Measurements from ENCODE around the gene LPAR1. TPM values are rescaled to one million over a fixed set of nuclear protein-coding genes. Genes with fewer than 3 reads are reported as not detected.

The LPAR1 gene
- total and polyA plus RNA-seq, 2 donors (not counting 1 experiment from before 2014, with no cell fraction given), result 222 to 240 TPM

DNA sequence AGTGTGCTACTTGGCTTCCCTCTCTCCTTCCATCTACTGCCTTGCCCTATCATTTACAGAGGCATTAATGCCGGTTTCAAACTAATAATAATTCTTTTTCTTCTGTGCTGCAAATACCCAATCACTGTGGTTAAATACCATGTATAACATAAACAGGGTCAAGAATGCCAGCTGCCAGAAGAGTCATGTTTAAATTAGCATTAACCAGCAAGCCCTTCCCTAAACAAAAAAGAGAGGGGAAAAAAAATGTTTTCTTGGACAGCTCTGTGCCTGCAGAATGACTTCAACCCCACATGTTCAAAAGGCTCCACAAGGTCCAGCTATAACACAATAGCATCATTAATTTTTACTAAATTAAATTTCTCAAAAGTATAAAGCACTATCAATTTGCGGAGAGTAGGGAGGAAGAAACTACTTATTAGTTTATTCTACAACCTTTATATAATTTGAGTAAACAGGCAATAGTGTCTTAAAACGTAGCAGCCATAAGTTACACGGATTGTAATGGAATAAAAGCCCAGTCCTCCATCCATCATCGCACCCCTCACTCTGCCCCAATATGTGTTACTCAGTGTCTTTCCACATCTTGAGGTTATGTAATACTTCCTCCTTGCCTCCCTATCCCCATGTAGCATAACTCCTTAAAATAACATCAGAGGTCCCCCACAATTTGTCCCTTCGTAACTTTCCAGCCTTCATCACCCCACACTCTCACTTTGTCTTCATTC is 3.9 kb downstream of the LPAR1 start:
- peak overlapping the region; percentile 66 for H3K27ac ChIP-seq (ENCODE audit: insufficient read depth, low read length)
- H3K9ac ChIP-seq (ENCODE audit: insufficient read depth, low read length), result no peak overlapping the region
- peak in 1 of 2 donors; percentile 84 for DNase-seq (ENCODE audit: low read depth in 2 of 2)
- peak overlapping the region; percentile 52 to 94 (median 72) for H3K4me3 ChIP-seq (replicated peaks in 1 of 4; ENCODE audit: control extremely low read depth in 1 of 4, insufficient read depth in 1 of 4, low read depth in 3 of 4, low read length in 4 of 4)
- H3K9me3 ChIP-seq (ENCODE audit: control insufficient read depth, insufficient read depth, low read depth, low read length), result no peaks in the 10 kb centered on the region
- peaks cover 5% of the 10 kb centered on the region for H3K36me3 ChIP-seq (ENCODE audit: control insufficient read depth, insufficient read depth, low read length)
- H3K27me3 ChIP-seq (ENCODE audit: control insufficient read depth, insufficient read depth, low read length), result no peaks in the 10 kb centered on the region
- TF ChIP-seq EZH2 (IDR thresholded peaks at IDR 0.05; ENCODE audit: low read length, missing control alignments), result no peak
- TF ChIP-seq, protein P1, sequence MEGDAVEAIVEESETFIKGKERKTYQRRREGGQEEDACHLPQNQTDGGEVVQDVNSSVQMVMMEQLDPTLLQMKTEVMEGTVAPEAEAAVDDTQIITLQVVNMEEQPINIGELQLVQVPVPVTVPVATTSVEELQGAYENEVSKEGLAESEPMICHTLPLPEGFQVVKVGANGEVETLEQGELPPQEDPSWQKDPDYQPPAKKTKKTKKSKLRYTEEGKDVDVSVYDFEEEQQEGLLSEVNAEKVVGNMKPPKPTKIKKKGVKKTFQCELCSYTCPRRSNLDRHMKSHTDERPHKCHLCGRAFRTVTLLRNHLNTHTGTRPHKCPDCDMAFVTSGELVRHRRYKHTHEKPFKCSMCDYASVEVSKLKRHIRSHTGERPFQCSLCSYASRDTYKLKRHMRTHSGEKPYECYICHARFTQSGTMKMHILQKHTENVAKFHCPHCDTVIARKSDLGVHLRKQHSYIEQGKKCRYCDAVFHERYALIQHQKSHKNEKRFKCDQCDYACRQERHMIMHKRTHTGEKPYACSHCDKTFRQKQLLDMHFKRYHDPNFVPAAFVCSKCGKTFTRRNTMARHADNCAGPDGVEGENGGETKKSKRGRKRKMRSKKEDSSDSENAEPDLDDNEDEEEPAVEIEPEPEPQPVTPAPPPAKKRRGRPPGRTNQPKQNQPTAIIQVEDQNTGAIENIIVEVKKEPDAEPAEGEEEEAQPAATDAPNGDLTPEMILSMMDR (conservative IDR thresholded peaks at IDR 0.05 in 1 of 2, IDR thresholded peaks at IDR 0.05 in 1 of 2; ENCODE audit: low read depth in 1 of 2, low read length in 2 of 2), result no peak
- H3K4me2 ChIP-seq (ENCODE audit: extremely low read depth, insufficient read depth, low read length), result peak overlapping the region; percentile 93
- H4K20me1 ChIP-seq (ENCODE audit: control insufficient read depth, extremely low read depth, insufficient read depth, low read length), result no peaks in the 10 kb centered on the region
- no peak overlapping the region for H2AFZ ChIP-seq (ENCODE audit: low read length)
- H3K4me1 ChIP-seq (ENCODE audit: control insufficient read depth, extremely low read depth, insufficient read depth, low read length), result peaks cover 11% of the 10 kb centered on the region
- H3K79me2 ChIP-seq (ENCODE audit: control insufficient read depth, insufficient read depth, low read length), result peaks cover 89% of the 10 kb centered on the region

DNA sequence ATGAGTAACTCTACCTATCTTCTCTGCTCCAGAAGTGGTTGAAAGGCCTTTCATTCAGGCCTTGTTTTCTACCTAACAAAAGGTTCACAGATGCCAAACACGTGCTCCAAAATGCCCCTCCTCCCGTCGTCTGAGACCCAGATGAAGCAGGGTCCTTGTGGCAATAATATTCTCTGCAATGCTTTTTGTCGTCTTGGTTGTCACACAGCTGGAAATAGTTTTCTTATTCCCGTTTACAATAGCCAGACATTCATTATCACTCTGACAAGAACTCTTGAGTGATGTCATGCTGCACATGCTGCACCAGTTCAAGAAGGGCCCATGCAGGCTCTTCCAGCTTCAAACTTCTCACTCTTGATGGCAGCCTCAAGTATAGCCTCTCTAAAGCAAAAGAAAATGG is 7.8 kb downstream of the LPAR1 start:
- DNase-seq (ENCODE audit: low read depth in 2 of 2), result peak in 1 of 2 donors; percentile 31
- Histone ChIP-seq H3K9ac (ENCODE audit: insufficient read depth, low read length) (no peak overlapping the region), H3K79me2 (ENCODE audit: control insufficient read depth, insufficient read depth, low read length) (peaks cover 94% of the 10 kb centered on the region), H3K4me3 (replicated peaks in 1 of 4; ENCODE audit: control extremely low read depth in 1 of 4, insufficient read depth in 1 of 4, low read depth in 3 of 4, low read length in 4 of 4) (no peak overlapping the region), H3K4me1 (ENCODE audit: control insufficient read depth, extremely low read depth, insufficient read depth, low read length) (peaks cover 6% of the 10 kb centered on the region), H3K9me3 (ENCODE audit: control insufficient read depth, insufficient read depth, low read depth, low read length) (no peaks in the 10 kb centered on the region), H3K27ac (ENCODE audit: insufficient read depth, low read length) (no peak overlapping the region), H3K36me3 (ENCODE audit: control insufficient read depth, insufficient read depth, low read length) (peaks cover 6% of the 10 kb centered on the region), H4K20me1 (ENCODE audit: control insufficient read depth, extremely low read depth, insufficient read depth, low read length) (no peaks in the 10 kb centered on the region), H2AFZ (ENCODE audit: low read length) (no peak overlapping the region), H3K4me2 (ENCODE audit: extremely low read depth, insufficient read depth, low read length) (no peak overlapping the region), H3K27me3 (ENCODE audit: control insufficient read depth, insufficient read depth, low read length) (no peaks in the 10 kb centered on the region)
- TF ChIP-seq, protein P1 (conservative IDR thresholded peaks at IDR 0.05 in 1 of 2, IDR thresholded peaks at IDR 0.05 in 1 of 2; ENCODE audit: low read depth in 1 of 2, low read length in 2 of 2), result no peak
- TF ChIP-seq EZH2 (IDR thresholded peaks at IDR 0.05; ENCODE audit: low read length, missing control alignments), result no peak

DNA sequence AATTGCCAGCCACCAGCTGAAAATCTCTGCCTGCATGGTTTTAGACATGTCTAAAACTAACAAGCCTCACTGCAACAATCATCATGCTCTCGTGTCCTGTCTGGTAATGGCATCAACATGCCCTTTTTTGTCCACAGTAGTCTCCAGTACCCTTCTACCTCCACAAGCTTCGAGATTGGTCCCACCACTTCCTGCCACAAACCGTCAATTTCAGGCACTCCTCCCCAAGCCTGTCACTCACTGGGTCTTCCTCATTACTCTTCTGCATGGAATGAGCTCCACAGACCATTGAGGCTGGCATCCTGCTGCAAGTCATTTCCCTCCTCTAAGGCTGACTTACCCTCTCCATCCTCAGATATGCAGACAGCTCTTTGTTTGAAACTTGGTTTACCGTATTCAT is 9.0 kb downstream of the LPAR1 start:
- Histone ChIP-seq H2AFZ (ENCODE audit: low read length) (no peak overlapping the region), H3K27ac (ENCODE audit: insufficient read depth, low read length) (no peak overlapping the region), H3K79me2 (ENCODE audit: control insufficient read depth, insufficient read depth, low read length) (peaks cover 90% of the 10 kb centered on the region), H3K9me3 (ENCODE audit: control insufficient read depth, insufficient read depth, low read depth, low read length) (no peaks in the 10 kb centered on the region), H3K27me3 (ENCODE audit: control insufficient read depth, insufficient read depth, low read length) (no peaks in the 10 kb centered on the region), H3K4me1 (ENCODE audit: control insufficient read depth, extremely low read depth, insufficient read depth, low read length) (peaks cover 4% of the 10 kb centered on the region), H3K9ac (ENCODE audit: insufficient read depth, low read length) (no peak overlapping the region), H3K4me2 (ENCODE audit: extremely low read depth, insufficient read depth, low read length) (no peak overlapping the region), H4K20me1 (ENCODE audit: control insufficient read depth, extremely low read depth, insufficient read depth, low read length) (no peaks in the 10 kb centered on the region), H3K4me3 (replicated peaks in 1 of 4; ENCODE audit: control extremely low read depth in 1 of 4, insufficient read depth in 1 of 4, low read depth in 3 of 4, low read length in 4 of 4) (no peak overlapping the region), H3K36me3 (ENCODE audit: control insufficient read depth, insufficient read depth, low read length) (peaks cover 6% of the 10 kb centered on the region)
- TF ChIP-seq, protein P1 (conservative IDR thresholded peaks at IDR 0.05 in 1 of 2, IDR thresholded peaks at IDR 0.05 in 1 of 2; ENCODE audit: low read depth in 1 of 2, low read length in 2 of 2), result no peak
- TF ChIP-seq EZH2 (IDR thresholded peaks at IDR 0.05; ENCODE audit: low read length, missing control alignments), result no peak
- no peak for DNase-seq (ENCODE audit: low read depth in 2 of 2)

Measured in fibroblast of lung (primary cell).